ENCODE results near the gene GSG1. TPM values are rescaled to one million over a fixed set of nuclear protein-coding genes. Genes with fewer than 3 reads are reported as not detected.
"Not testable (repeated sequence)": the region's sequence is repeated elsewhere in the genome, so short reads cannot be mapped to it uniquely, and the experiment has no call there.

GSG1 gene
- total RNA-seq, 1 donor from 2014 or later: not detected

DNA sequence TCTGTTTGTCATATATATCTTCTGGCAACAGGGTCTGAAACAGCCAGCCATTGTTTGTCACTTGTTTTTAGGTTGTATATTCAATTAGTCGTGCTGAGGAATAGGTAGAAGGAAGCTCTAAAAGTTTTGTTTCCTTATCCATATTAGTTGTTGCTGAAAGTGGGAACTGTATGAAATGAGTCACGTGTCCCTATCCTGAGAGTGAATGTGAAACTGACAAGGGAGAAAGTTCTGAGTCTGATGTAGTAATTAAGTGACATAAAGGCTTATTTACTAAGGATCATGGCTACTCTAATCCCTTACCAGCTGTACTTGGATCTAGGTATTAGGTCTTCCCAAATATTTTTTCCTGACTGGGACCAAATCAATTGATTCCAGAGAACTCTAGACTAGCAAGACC, 42.9 kb downstream of the GSG1 start:
- Histone ChIP-seq H3K36me3 (ENCODE audit: control insufficient read depth, insufficient read depth, low read length) (no peaks in the 10 kb centered on the region), H3K27me3 (ENCODE audit: control insufficient read depth, insufficient read depth, low read length) (no peaks in the 10 kb centered on the region), H3K4me3 (ENCODE audit: low read depth, low read length) (no peak overlapping the region)
- TF ChIP-seq, protein P1, sequence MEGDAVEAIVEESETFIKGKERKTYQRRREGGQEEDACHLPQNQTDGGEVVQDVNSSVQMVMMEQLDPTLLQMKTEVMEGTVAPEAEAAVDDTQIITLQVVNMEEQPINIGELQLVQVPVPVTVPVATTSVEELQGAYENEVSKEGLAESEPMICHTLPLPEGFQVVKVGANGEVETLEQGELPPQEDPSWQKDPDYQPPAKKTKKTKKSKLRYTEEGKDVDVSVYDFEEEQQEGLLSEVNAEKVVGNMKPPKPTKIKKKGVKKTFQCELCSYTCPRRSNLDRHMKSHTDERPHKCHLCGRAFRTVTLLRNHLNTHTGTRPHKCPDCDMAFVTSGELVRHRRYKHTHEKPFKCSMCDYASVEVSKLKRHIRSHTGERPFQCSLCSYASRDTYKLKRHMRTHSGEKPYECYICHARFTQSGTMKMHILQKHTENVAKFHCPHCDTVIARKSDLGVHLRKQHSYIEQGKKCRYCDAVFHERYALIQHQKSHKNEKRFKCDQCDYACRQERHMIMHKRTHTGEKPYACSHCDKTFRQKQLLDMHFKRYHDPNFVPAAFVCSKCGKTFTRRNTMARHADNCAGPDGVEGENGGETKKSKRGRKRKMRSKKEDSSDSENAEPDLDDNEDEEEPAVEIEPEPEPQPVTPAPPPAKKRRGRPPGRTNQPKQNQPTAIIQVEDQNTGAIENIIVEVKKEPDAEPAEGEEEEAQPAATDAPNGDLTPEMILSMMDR (IDR thresholded peaks at IDR 0.05; ENCODE audit: insufficient read depth, low read length, poor library complexity, severe bottlenecking): no peak
- DNase-seq (ENCODE audit: low read depth): no peak

DNA sequence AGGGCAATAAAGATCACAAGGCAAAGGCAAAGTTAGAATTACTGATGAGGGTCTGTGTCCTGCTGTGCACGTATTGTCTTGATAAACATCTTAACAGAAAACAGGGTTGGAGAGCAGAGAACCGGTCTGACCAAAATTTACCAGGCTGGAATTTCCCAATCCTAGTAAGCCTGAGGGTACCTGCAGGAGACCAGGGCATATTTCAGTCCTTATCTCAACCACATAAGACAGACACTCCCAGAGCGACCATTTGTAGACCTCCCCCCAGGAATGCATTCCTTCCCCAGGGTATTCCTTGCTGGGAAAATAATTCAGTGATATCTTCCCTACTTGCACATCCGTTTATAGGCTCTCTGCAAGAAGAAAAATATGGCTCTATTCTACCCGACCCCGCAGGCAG, 49.9 kb downstream of the GSG1 start:
- not testable (repeated sequence) for DNase-seq (ENCODE audit: low read depth)

DNA sequence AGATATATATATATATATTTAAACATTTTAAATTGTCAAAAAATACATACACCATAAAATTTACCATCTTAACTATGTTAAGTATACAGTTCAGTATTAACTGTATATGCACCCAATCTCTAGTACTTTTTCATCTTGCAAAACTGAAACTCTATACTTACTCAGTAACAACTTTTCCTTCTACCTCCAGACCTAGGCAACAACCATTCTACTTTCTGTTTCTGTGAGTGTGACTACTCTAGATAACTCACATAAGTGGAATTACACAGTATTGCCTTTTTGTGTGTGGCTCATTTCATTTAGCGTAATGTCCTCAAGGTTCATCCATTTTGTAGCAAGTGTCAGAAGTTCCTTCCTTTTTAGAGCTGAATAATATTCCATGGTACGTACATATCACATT, 51.0 kb downstream of the GSG1 start:
- TF ChIP-seq, protein P1 (IDR thresholded peaks at IDR 0.05; ENCODE audit: insufficient read depth, low read length, poor library complexity, severe bottlenecking): no peak
- Histone ChIP-seq H3K36me3 (ENCODE audit: control insufficient read depth, insufficient read depth, low read length) (no peaks in the 10 kb centered on the region), H3K27me3 (ENCODE audit: control insufficient read depth, insufficient read depth, low read length) (no peaks in the 10 kb centered on the region), H3K4me3 (ENCODE audit: low read depth, low read length) (no peak overlapping the region)
- DNase-seq (ENCODE audit: low read depth): no peak

More for the DNA sequence above, 49.9 kb downstream of the GSG1 start:
- H3K36me3 ChIP-seq (ENCODE audit: control insufficient read depth, insufficient read depth, low read length); H3K4me3 ChIP-seq (ENCODE audit: low read depth, low read length); H3K27me3 ChIP-seq (ENCODE audit: control insufficient read depth, insufficient read depth, low read length): not testable (repeated sequence)

DNA sequence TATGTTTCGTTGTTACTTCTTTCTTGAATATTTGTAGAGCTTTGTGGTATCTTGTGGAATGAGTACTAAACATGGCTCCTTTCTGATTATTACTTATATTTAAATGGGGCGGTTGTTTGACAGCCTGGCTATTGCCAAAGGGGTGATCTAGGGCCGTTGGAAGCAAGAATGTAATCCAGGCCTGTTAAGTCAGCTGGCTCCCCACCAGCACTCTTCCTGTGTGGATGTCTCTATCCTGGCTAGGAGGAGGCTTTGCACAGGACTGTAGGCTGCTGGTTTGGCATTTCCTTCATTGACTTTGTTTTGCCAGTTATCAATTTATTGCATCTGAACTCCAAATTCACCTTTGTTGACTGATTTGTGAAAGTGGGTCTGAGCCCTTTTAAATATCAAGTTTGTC, 53.7 kb downstream of the GSG1 start:
- TF ChIP-seq, protein P1 (IDR thresholded peaks at IDR 0.05; ENCODE audit: insufficient read depth, low read length, poor library complexity, severe bottlenecking): no peak
- no peak overlapping the region for H3K4me3 ChIP-seq (ENCODE audit: low read depth, low read length)
- no peaks in the 10 kb centered on the region for H3K36me3 ChIP-seq (ENCODE audit: control insufficient read depth, insufficient read depth, low read length)
- DNase-seq (ENCODE audit: low read depth): no peak
- H3K27me3 ChIP-seq (ENCODE audit: control insufficient read depth, insufficient read depth, low read length): no peaks in the 10 kb centered on the region

DNA sequence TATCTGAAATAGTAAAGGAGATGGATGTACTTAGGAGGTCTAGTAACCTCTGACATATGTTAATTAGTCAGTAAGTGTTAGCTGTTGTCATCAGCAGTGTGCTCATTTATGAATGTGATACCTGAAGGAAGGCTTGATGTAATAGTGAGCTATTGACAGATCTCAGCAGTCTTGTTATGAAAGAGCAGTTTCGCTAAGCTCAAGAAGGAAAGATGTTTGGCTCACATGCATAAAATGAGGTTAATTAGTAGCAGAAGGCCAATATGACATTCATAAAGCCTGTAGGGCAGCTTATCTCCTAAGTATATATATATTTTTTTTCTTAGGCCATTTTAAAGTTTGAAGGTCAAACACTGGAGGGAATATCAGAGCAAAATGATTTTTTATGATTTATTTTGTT, 56.5 kb downstream of the GSG1 start:
- Histone ChIP-seq H3K36me3 (ENCODE audit: control insufficient read depth, insufficient read depth, low read length) (no peaks in the 10 kb centered on the region), H3K4me3 (ENCODE audit: low read depth, low read length) (no peak overlapping the region), H3K27me3 (ENCODE audit: control insufficient read depth, insufficient read depth, low read length) (peaks cover 2% of the 10 kb centered on the region)
- DNase-seq (ENCODE audit: low read depth): no peak
- TF ChIP-seq, protein P1 (IDR thresholded peaks at IDR 0.05; ENCODE audit: insufficient read depth, low read length, poor library complexity, severe bottlenecking): no peak

DNA sequence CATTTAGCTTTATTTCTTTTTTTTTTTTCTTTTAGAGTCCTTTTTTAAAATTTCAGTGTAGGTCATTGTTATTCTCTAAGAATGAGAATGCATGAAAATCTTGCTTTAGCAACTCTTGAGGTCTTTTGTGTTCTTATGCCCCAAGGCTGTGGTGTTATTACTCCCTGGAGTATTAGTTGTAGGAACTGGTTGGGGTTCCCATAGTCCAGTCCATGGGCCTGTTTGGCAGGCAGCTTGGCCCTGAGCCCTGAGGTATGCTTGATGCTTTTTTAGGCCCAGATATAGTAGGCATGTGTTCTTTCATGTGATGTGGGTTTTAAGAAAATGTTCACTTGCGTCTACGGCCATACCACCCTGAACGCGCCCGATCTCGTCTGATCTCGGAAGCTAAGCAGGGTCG, 57.7 kb downstream of the GSG1 start:
- Histone ChIP-seq H3K4me3 (ENCODE audit: low read depth, low read length) (no peak overlapping the region), H3K27me3 (ENCODE audit: control insufficient read depth, insufficient read depth, low read length) (peaks cover 2% of the 10 kb centered on the region), H3K36me3 (ENCODE audit: control insufficient read depth, insufficient read depth, low read length) (no peaks in the 10 kb centered on the region)
- TF ChIP-seq, protein P1 (IDR thresholded peaks at IDR 0.05; ENCODE audit: insufficient read depth, low read length, poor library complexity, severe bottlenecking): no peak
- no peak for DNase-seq (ENCODE audit: low read depth)

Data from kidney epithelial cell (primary cell).